PC-3 (cell line): ENCODE results near the gene NADSYN1. TPM values are rescaled to one million over a fixed set of nuclear protein-coding genes. Genes with fewer than 3 reads are reported as not detected.

Experiments
- ATAC-seq: fragments of 200-7000 bp; cut with Tn5 transposase; 2 replicates; pipeline ENCODE4 v1.9.1; 2020; ENCODE audit warnings: mild to moderate bottlenecking, moderate library complexity
- BruUV-seq: library from RNA; stranded (reverse); fragments of 400-500 nt; replicated peaks from 2 replicates; lab custom pipeline; 2021; lab: Mats Ljungman, UMichigan
- CTCF ChIA-PET: fragments of 300-600 bp; sonication (Branson Sonifier 250); formaldehyde crosslinking; loops from one replicate; lab custom pipeline; 2022; ENCODE audit warnings: antibody characterized with exemption; lab: Charles Lee
- POLR2A ChIA-PET: fragments of 300-600 bp; sonication (Branson Sonifier 250); formaldehyde crosslinking; loops from one replicate; lab custom pipeline; 2022; ENCODE audit warnings: antibody characterized with exemption; ENCODE audit not compliant: unreplicated experiment; lab: Charles Lee
- DNase-seq: peaks from one replicate; pipeline ENCODE4 v3.0.0-alpha.2; 2015
- H2AFZ ChIP-seq: fragments of 300-600 bp; sonication (generic); 2 replicates; pipeline ENCODE4 v1.6.0; 2016; ENCODE audit warnings: antibody characterized with exemption, low read length
- H3F3A ChIP-seq: fragments of 300-600 bp; sonication (generic); one replicate; pipeline ENCODE4 v1.6.0; 2017; ENCODE audit warnings: antibody characterized with exemption, low read length, control low read depth, mild to moderate bottlenecking; ENCODE audit not compliant: unreplicated experiment
- H3K27ac ChIP-seq: fragments of 300-600 bp; sonication (generic); 2 replicates; pipeline ENCODE4 v1.5.1; 2016; ENCODE audit warnings: mild to moderate bottlenecking, low read length
- H3K27me3 ChIP-seq: fragments of 300-600 bp; sonication (generic); 2 replicates; pipeline ENCODE4 v1.6.1; 2016; ENCODE audit warnings: low read length, mixed read lengths
- H3K36me3 ChIP-seq: fragments of 300-600 bp; sonication (generic); 2 replicates; pipeline ENCODE4 v1.6.1; 2016; ENCODE audit warnings: low read depth, mixed run types, low read length, mixed read lengths
- H3K4me1 ChIP-seq: fragments of 300-600 bp; sonication (generic); 2 replicates; pipeline ENCODE4 v1.5.1; 2016; ENCODE audit warnings: low read length; ENCODE audit not compliant: insufficient read depth
- H3K4me2 ChIP-seq: fragments of 300-600 bp; sonication (generic); 2 replicates; pipeline ENCODE4 v1.6.0; 2016; ENCODE audit warnings: low read length
- H3K4me3 ChIP-seq: fragments of 300-600 bp; sonication (generic); 2 replicates; pipeline ENCODE4 v1.5.1; 2016; ENCODE audit warnings: mild to moderate bottlenecking, low read length, mixed read lengths
- H3K79me2 ChIP-seq: fragments of 300-600 bp; sonication (generic); 2 replicates; pipeline ENCODE4 v1.6.1; 2017; ENCODE audit warnings: low read length, mixed read lengths
- H3K9ac ChIP-seq: fragments of 300-600 bp; sonication (generic); 2 replicates; pipeline ENCODE4 v1.6.0; 2016; ENCODE audit warnings: mild to moderate bottlenecking, low read length
- H3K9me2 ChIP-seq: fragments of 300-600 bp; sonication (generic); replicated peaks from 2 replicates; pipeline ENCODE4 v1.6.1; 2016; ENCODE audit warnings: mixed run types, low read length, mixed read lengths
- H3K9me3 ChIP-seq: fragments of 300-600 bp; sonication (generic); 2 replicates; pipeline ENCODE4 v1.6.1; 2016; ENCODE audit warnings: low read length, mixed read lengths
- H4K20me1 ChIP-seq: fragments of 300-600 bp; sonication (generic); 2 replicates; pipeline ENCODE4 v1.6.1; 2016; ENCODE audit warnings: low read length, mixed read lengths
- CTCF ChIP-seq: fragments of 300-600 bp; sonication (generic); conservative IDR thresholded peaks from 2 replicates; pipeline ENCODE4 v1.5.1; 2017; ENCODE audit warnings: antibody characterized with exemption, low read depth, mild to moderate bottlenecking, low read length
- EZH2 ChIP-seq: fragments of 300-600 bp; sonication (generic); IDR thresholded peaks from one replicate; pipeline ENCODE4 v1.6.1; 2017; ENCODE audit warnings: antibody characterized with exemption, mild to moderate bottlenecking, low read length; ENCODE audit not compliant: unreplicated experiment
- EZH2phosphoT487 ChIP-seq: fragments of 300-600 bp; sonication (generic); IDR thresholded peaks from 2 replicates; pipeline ENCODE4 v1.6.1; 2018; ENCODE audit warnings: mild to moderate bottlenecking, antibody characterized with exemption, low read length, borderline replicate concordance
- intact Hi-C: fragments of 100-400 bp; cut with micrococcal nuclease; formaldehyde crosslinking; loops from 2 replicates; pipeline ENCODE4 v1.9.0; 2023
- total RNA-seq: library from RNA; depleted of rRNA; stranded (reverse); fragments of >200 nt; gene quantifications from 2 replicates; pipeline ENCODE4 v1.2.3, GENCODE V29; 2014

NADSYN1 gene
- total RNA-seq, 1 experiment from 2014 or later, result 64.8 TPM

GRCh38 chr11:71443736-71444445 is 9.1 kb upstream of the NADSYN1 start:
- Histone ChIP-seq H3K27ac (no peak overlapping the region), H2AFZ (no peak overlapping the region), H3K9ac (no peak overlapping the region), H3K4me1 (peaks cover 12% of the 10 kb centered on the region), H3K4me2 (no peak overlapping the region), H3F3A (no peaks in the 10 kb centered on the region), H3K36me3 (peaks cover 66% of the 10 kb centered on the region), H3K9me2 (no peaks in the 10 kb centered on the region), H3K27me3 (no peaks in the 10 kb centered on the region), H3K4me3 (no peak overlapping the region), H3K9me3 (no peaks in the 10 kb centered on the region), H4K20me1 (0 out of 2 replicates have a peak, but pooled peaks cover 4% of the 10 kb centered on the region), H3K79me2 (peaks cover 20% of the 10 kb centered on the region)
- ChIA-PET CTCF (no interaction called here), POLR2A (no interaction called here)
- intact Hi-C loops, result no loop called here
- BruUV-seq, result no TSS peak
- TF ChIP-seq EZH2 (no peak), EZH2phosphoT487 (no peak), CTCF (no peak)
- no peak for ATAC-seq
- no peak for DNase-seq

- intact Hi-C loops, result no loop called here
- Histone ChIP-seq H3K4me3 (no peak overlapping the region), H3K4me2 (no peak overlapping the region), H3K36me3 (peaks cover 57% of the 10 kb centered on the region), H3K27me3 (no peaks in the 10 kb centered on the region), H3K9me3 (no peaks in the 10 kb centered on the region), H3K9me2 (no peaks in the 10 kb centered on the region), H3K9ac (no peak overlapping the region), H3K27ac (no peak overlapping the region), H3F3A (no peaks in the 10 kb centered on the region), H3K79me2 (peaks cover 29% of the 10 kb centered on the region), H4K20me1 (0 out of 2 replicates have a peak, but pooled peaks cover 4% of the 10 kb centered on the region), H2AFZ (no peak overlapping the region), H3K4me1 (peaks cover 14% of the 10 kb centered on the region)
- ChIA-PET CTCF (no interaction called here), POLR2A (no interaction called here)
- no peak for TF ChIP-seq EZH2phosphoT487
- no peak for TF ChIP-seq CTCF
- TF ChIP-seq EZH2, result no peak
- DNase-seq (no peak), ATAC-seq (no peak)
- BruUV-seq, result no TSS peak
These were observed 8.2 kb upstream of the NADSYN1 start for GRCh38 chr11:71444811-71445210.

DNA sequence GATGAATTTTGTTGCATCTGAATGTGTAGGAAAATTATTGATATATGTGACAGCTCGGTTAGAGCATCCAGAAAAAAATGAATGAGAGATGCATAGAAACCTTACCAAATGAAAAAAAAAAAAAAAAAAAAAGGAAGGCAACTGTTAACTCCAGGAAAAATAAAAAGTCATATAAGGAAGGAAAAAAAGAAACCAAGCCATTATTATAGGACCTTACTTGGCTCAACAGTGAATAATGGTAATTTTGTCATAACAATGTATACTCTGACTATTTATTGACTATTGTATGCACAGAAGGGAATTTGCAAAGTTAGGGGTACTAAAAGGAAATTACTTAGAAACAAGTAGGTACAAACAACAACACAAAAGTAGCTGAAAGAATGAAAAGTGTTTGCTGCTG is 6.9 kb upstream of the NADSYN1 start:
- no TSS peak for BruUV-seq
- CTCF ChIA-PET, result no interaction called here
- H3K4me3 ChIP-seq, result no peak overlapping the region

More for the DNA sequence above, 6.9 kb upstream of the NADSYN1 start:
- ATAC-seq (no peak), DNase-seq (no peak)
- Histone ChIP-seq H2AFZ (no peak overlapping the region), H3K27me3 (no peaks in the 10 kb centered on the region), H3F3A (no peaks in the 10 kb centered on the region), H3K9me2 (no peaks in the 10 kb centered on the region), H4K20me1 (0 out of 2 replicates have a peak, but pooled peaks cover 4% of the 10 kb centered on the region), H3K27ac (no peak overlapping the region), H3K79me2 (peaks cover 41% of the 10 kb centered on the region), H3K36me3 (peaks cover 47% of the 10 kb centered on the region), H3K9ac (no peak overlapping the region), H3K4me2 (no peak overlapping the region), H3K9me3 (no peaks in the 10 kb centered on the region), H3K4me1 (peaks cover 21% of the 10 kb centered on the region)
- POLR2A ChIA-PET, result no interaction called here
- intact Hi-C loops, result no loop called here
- TF ChIP-seq EZH2 (no peak), CTCF (no peak), EZH2phosphoT487 (no peak)
